Loucy (cell line): ENCODE results near the gene HSBP1L1.

Source experiments
- H2AFZ ChIP-seq: fragments of 200-600 bp; sonication (generic); 2 replicates; pipeline ENCODE4 v1.6.0; 2016; ENCODE audit warnings: antibody characterized with exemption, mild to moderate bottlenecking, low read length, moderate library complexity
- H3F3A ChIP-seq: fragments of 200-600 bp; 2 replicates; pipeline ENCODE4 v1.6.0; 2016; ENCODE audit warnings: antibody characterized with exemption, low read depth, mild to moderate bottlenecking
- H3K27me3 ChIP-seq: fragments of 200-600 bp; sonication (generic); 2 replicates; pipeline ENCODE4 v1.6.1; 2014; ENCODE audit warnings: low read length, mild to moderate bottlenecking; ENCODE audit not compliant: insufficient read depth, poor library complexity, severe bottlenecking
- H3K36me3 ChIP-seq: fragments of 200-600 bp; sonication (generic); 2 replicates; pipeline ENCODE4 v1.6.1; 2016; ENCODE audit warnings: low read length; ENCODE audit not compliant: insufficient read depth
- H3K4me1 ChIP-seq: fragments of 200-600 bp; sonication (generic); 2 replicates; pipeline ENCODE4 v1.5.1; 2014; ENCODE audit warnings: low read length, mild to moderate bottlenecking; ENCODE audit not compliant: insufficient read depth, poor library complexity, severe bottlenecking
- H3K4me2 ChIP-seq: fragments of 200-600 bp; sonication (generic); 2 replicates; pipeline ENCODE4 v1.6.0; 2014; ENCODE audit warnings: antibody characterized with exemption, low read length, low read depth, mild to moderate bottlenecking; ENCODE audit not compliant: poor library complexity, severe bottlenecking
- H3K4me3 ChIP-seq: fragments of 200-600 bp; sonication (generic); 2 replicates; pipeline ENCODE4 v1.5.1; 2014; ENCODE audit warnings: low read length, mild to moderate bottlenecking, mixed read lengths; ENCODE audit not compliant: poor library complexity, severe bottlenecking
- H3K79me2 ChIP-seq: fragments of 200-600 bp; sonication (generic); 2 replicates; pipeline ENCODE4 v1.6.1; 2014; ENCODE audit warnings: low read length; ENCODE audit not compliant: insufficient read depth
- H3K9ac ChIP-seq: fragments of 200-600 bp; sonication (generic); 2 replicates; pipeline ENCODE4 v1.6.0; 2014; ENCODE audit warnings: mild to moderate bottlenecking, low read depth, low read length, moderate library complexity; ENCODE audit not compliant: poor library complexity, severe bottlenecking
- H3K9me2 ChIP-seq: fragments of 200-600 bp; sonication (generic); replicated peaks from 2 replicates; pipeline ENCODE4 v1.6.1; 2016; ENCODE audit warnings: low read depth, low read length, mixed read lengths
- H3K9me3 ChIP-seq: fragments of 200-600 bp; sonication (generic); 2 replicates; pipeline ENCODE4 v1.6.1; 2014; ENCODE audit warnings: mild to moderate bottlenecking, antibody characterized with exemption, low read length, low read depth; ENCODE audit not compliant: insufficient read depth
- H4K20me1 ChIP-seq: fragments of 200-600 bp; sonication (generic); 2 replicates; pipeline ENCODE4 v1.6.0; 2014; ENCODE audit warnings: antibody characterized with exemption, low read length, mild to moderate bottlenecking; ENCODE audit not compliant: insufficient read depth, poor library complexity, severe bottlenecking
- EZH2phosphoT487 ChIP-seq: fragments of 200-600 bp; IDR thresholded peaks from 2 replicates; pipeline ENCODE4 v1.6.1; 2018; ENCODE audit warnings: antibody characterized with exemption, mild to moderate bottlenecking, moderate library complexity, borderline replicate concordance
- TF ChIP-seq, protein P1 (sequence below): fragments of 200-600 bp; sonication (generic); conservative IDR thresholded peaks from 2 replicates; pipeline ENCODE4 v1.5.1; 2014; ENCODE audit warnings: mild to moderate bottlenecking, antibody characterized with exemption, low read length

HSBP1L1 gene

DNA sequence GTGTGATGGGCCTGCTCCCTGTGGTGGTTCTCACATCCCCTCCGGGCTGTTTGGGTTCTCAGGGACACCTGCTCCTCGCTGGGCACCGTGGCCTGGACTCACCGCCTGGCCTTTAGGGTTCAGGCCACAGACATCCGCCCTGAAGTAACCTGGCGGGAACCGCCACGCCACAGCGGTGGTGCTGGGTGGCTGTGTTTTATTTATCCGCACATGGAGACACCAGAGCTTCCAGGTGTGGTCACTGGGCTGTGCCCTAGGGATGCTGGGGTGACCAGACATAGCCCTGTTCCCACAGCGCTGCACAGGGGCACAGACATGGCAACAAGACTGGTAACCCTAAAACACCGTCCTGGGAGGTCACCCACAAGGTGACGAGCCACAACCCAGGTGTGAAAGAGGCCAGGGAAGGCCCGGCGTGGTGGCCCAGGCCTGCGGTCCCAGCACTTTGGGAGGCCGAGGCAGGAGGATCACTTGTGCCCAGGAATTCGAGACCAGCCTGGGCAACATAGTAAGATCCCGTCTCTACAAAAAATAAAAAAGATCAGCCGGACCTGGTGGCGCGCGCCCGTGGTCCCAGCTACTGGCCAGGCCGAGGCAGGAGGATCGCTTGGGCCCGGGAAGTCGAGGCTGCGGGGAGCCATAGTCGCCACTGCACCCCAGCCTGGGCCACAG lies 649 bp upstream of the HSBP1L1 start:
- no peak overlapping the region for H2AFZ ChIP-seq
- no peak overlapping the region for H3K9ac ChIP-seq
- no peaks in the 10 kb centered on the region for H3K9me3 ChIP-seq
- H3K9me2 ChIP-seq = no peaks in the 10 kb centered on the region
- no peaks in the 10 kb centered on the region for H3K27me3 ChIP-seq
- H3F3A ChIP-seq = no peaks in the 10 kb centered on the region
- H3K4me3 ChIP-seq = no peak overlapping the region
- no peaks in the 10 kb centered on the region for H3K79me2 ChIP-seq
- no peaks in the 10 kb centered on the region for H3K36me3 ChIP-seq
- H4K20me1 ChIP-seq = no peaks in the 10 kb centered on the region
- H3K4me1 ChIP-seq = peaks cover 14% of the 10 kb centered on the region
- H3K4me2 ChIP-seq = no peak overlapping the region
- TF ChIP-seq, protein P1, sequence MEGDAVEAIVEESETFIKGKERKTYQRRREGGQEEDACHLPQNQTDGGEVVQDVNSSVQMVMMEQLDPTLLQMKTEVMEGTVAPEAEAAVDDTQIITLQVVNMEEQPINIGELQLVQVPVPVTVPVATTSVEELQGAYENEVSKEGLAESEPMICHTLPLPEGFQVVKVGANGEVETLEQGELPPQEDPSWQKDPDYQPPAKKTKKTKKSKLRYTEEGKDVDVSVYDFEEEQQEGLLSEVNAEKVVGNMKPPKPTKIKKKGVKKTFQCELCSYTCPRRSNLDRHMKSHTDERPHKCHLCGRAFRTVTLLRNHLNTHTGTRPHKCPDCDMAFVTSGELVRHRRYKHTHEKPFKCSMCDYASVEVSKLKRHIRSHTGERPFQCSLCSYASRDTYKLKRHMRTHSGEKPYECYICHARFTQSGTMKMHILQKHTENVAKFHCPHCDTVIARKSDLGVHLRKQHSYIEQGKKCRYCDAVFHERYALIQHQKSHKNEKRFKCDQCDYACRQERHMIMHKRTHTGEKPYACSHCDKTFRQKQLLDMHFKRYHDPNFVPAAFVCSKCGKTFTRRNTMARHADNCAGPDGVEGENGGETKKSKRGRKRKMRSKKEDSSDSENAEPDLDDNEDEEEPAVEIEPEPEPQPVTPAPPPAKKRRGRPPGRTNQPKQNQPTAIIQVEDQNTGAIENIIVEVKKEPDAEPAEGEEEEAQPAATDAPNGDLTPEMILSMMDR = no peak
- TF ChIP-seq EZH2phosphoT487 = no peak

- Histone ChIP-seq H2AFZ (no peak overlapping the region), H3F3A (no peaks in the 10 kb centered on the region), H4K20me1 (peaks cover 3% of the 10 kb centered on the region), H3K4me3 (no peak overlapping the region), H3K9me2 (no peaks in the 10 kb centered on the region), H3K27me3 (no peaks in the 10 kb centered on the region), H3K9me3 (no peaks in the 10 kb centered on the region), H3K36me3 (peaks cover 2% of the 10 kb centered on the region; the same call in 1 of the 2 replicates), H3K9ac (no peak overlapping the region), H3K4me2 (no peak overlapping the region), H3K79me2 (no peaks in the 10 kb centered on the region; the same call in 1 of the 2 replicates), H3K4me1 (peaks cover 8% of the 10 kb centered on the region)
- no peak for TF ChIP-seq EZH2phosphoT487
- TF ChIP-seq, protein P1 = no peak
Observed at GRCh38 chr18:79965119-79965902, 868 bp downstream of the HSBP1L1 start.

GRCh38 chr18:79970419-79971133 lies 6.1 kb downstream of the HSBP1L1 start:
- H3K36me3 ChIP-seq = peaks cover 52% of the 10 kb centered on the region
- no peak overlapping the region for H3K4me3 ChIP-seq
- H3K4me2 ChIP-seq = no peak overlapping the region
- H4K20me1 ChIP-seq = peaks cover 22% of the 10 kb centered on the region
- no peaks in the 10 kb centered on the region for H3K9me3 ChIP-seq
- no peaks in the 10 kb centered on the region for H3K27me3 ChIP-seq
- H3K9ac ChIP-seq = no peak overlapping the region
- no peaks in the 10 kb centered on the region for H3F3A ChIP-seq
- TF ChIP-seq, protein P1 = no peak
- TF ChIP-seq EZH2phosphoT487 = no peak
- H3K79me2 ChIP-seq = peaks cover 31% of the 10 kb centered on the region
- no peaks in the 10 kb centered on the region for H3K9me2 ChIP-seq
- H2AFZ ChIP-seq = no peak overlapping the region
- H3K4me1 ChIP-seq = no peaks in the 10 kb centered on the region
